Activated CD4-positive, alpha-beta T cell treated with anti-CD3 and anti-CD28 coated beads, Interleukin-2, amount 10 ng/mL, durations not matched to agents 24 days and 14 days (primary cell): ENCODE data around the gene SEPTIN8. TPM values are rescaled to one million over a fixed set of nuclear protein-coding genes. Genes with fewer than 3 reads are reported as not detected.

Experiments used
- DNase-seq: peaks from one replicate; pipeline ENCODE4 v3.0.0; 2022
- H3K27ac Mint-ChIP-seq: one replicate; pipeline ENCODE4 v1.8.0; 2022; ENCODE audit warnings: mild to moderate bottlenecking, mixed read lengths
- H3K27me3 Mint-ChIP-seq: one replicate; pipeline ENCODE4 v1.8.0; 2022; ENCODE audit warnings: mixed read lengths
- H3K36me3 Mint-ChIP-seq: one replicate; pipeline ENCODE4 v1.8.0; 2022; ENCODE audit warnings: low read depth, mild to moderate bottlenecking, mixed read lengths
- H3K4me1 Mint-ChIP-seq: one replicate; pipeline ENCODE4 v1.8.0; 2021; ENCODE audit warnings: mixed read lengths
- H3K4me3 Mint-ChIP-seq: one replicate; pipeline ENCODE4 v1.8.0; 2022; ENCODE audit warnings: mild to moderate bottlenecking, moderate library complexity, mixed read lengths
- H3K9me3 Mint-ChIP-seq: one replicate; pipeline ENCODE4 v1.8.0; 2021; ENCODE audit warnings: mixed read lengths
- intact Hi-C: fragments of 100-400 bp; cut with micrococcal nuclease; formaldehyde crosslinking; loops from one replicate; pipeline ENCODE4 v1.15.1; 2023
- total RNA-seq: library from RNA; stranded (reverse); gene quantifications from 2 replicates; pipeline ENCODE4 v1.2.3, GENCODE V29; 2022

The SEPTIN8 gene
- total RNA-seq, 1 donor from 2014 or later, result 45.4 TPM

- Mint-ChIP-seq H3K27me3 (peaks cover 10% of the 10 kb centered on the region), H3K27ac (no peak overlapping the region), H3K4me1 (peaks cover 56% of the 10 kb centered on the region), H3K9me3 (no peaks in the 10 kb centered on the region), H3K4me3 (peak overlapping the region; percentile 31), H3K36me3 (peaks cover 35% of the 10 kb centered on the region)
- intact Hi-C loops, result no loop called here
- DNase-seq, result no peak
Observed at GRCh38 chr5:132749506-132749905, 27.5 kb downstream of the SEPTIN8 start.

- Mint-ChIP-seq H3K4me3 (peak overlapping the region; percentile 67), H3K36me3 (peaks cover 33% of the 10 kb centered on the region), H3K4me1 (peaks cover 49% of the 10 kb centered on the region), H3K9me3 (no peaks in the 10 kb centered on the region), H3K27me3 (peaks cover 10% of the 10 kb centered on the region), H3K27ac (peak overlapping the region; percentile 80)
- no peak for DNase-seq
- intact Hi-C loops, result no loop called here
Observed at GRCh38 chr5:132748522-132749000, 28.5 kb downstream of the SEPTIN8 start.

GRCh38 chr5:132747616-132748440 is 29.2 kb downstream of the SEPTIN8 start:
- Mint-ChIP-seq H3K4me1 (peaks cover 42% of the 10 kb centered on the region), H3K4me3 (peak overlapping the region; percentile 67), H3K36me3 (peaks cover 26% of the 10 kb centered on the region), H3K27me3 (peaks cover 13% of the 10 kb centered on the region), H3K9me3 (no peaks in the 10 kb centered on the region), H3K27ac (peak overlapping the region; percentile 80)
- peak; percentile 87 for DNase-seq
- intact Hi-C loops, result loop anchor here (1.0 kb wide), 1 partner anchor 11 kb away; the partner anchor contains the start of gene KIF3A

- Mint-ChIP-seq H3K27ac (peak within 1 kb of the TSS; percentile 80), H3K4me1 (peaks cover 34% of the 10 kb centered on the region), H3K27me3 (peaks cover 15% of the 10 kb centered on the region), H3K9me3 (no peaks in the 10 kb centered on the region), H3K36me3 (peaks cover 19% of the 10 kb centered on the region), H3K4me3 (peak within 1 kb of the TSS; percentile 82)
- intact Hi-C loops, result loop anchor here (1.0 kb wide), 1 partner anchor 10 kb away; the partner anchor contains the start of gene KIF3A
- DNase-seq, result peak; percentile 90
Observed at GRCh38 chr5:132746954-132747615, 30.0 kb downstream of the SEPTIN8 start, which contains the start of gene CCNI2. Gene CCNI2, plus strand, starts transcription at chr5:132747426. Its CDS starts 70 bp downstream, at chr5:132747496.

GRCh38 chr5:132746592-132746953 is 30.5 kb downstream of the SEPTIN8 start:
- H3K36me3 Mint-ChIP-seq, result peaks cover 14% of the 10 kb centered on the region
- H3K27me3 Mint-ChIP-seq, result peaks cover 19% of the 10 kb centered on the region
- peak overlapping the region; percentile 82 for H3K4me3 Mint-ChIP-seq
- peaks cover 30% of the 10 kb centered on the region for H3K4me1 Mint-ChIP-seq
- no peak for DNase-seq
- intact Hi-C loops, result no loop called here
- H3K27ac Mint-ChIP-seq, result peak overlapping the region; percentile 79
- H3K9me3 Mint-ChIP-seq, result no peaks in the 10 kb centered on the region

GRCh38 chr5:132744659-132745058 is 32.4 kb downstream of the SEPTIN8 start:
- no peaks in the 10 kb centered on the region for H3K9me3 Mint-ChIP-seq
- no peak overlapping the region for H3K27ac Mint-ChIP-seq
- DNase-seq, result no peak
- intact Hi-C loops, result no loop called here
- no peaks in the 10 kb centered on the region for H3K36me3 Mint-ChIP-seq
- peaks cover 21% of the 10 kb centered on the region for H3K27me3 Mint-ChIP-seq
- peaks cover 13% of the 10 kb centered on the region for H3K4me1 Mint-ChIP-seq
- no peak overlapping the region for H3K4me3 Mint-ChIP-seq

- Mint-ChIP-seq H3K9me3 (no peaks in the 10 kb centered on the region), H3K4me3 (no peak overlapping the region), H3K27ac (no peak overlapping the region), H3K36me3 (no peaks in the 10 kb centered on the region), H3K4me1 (peaks cover 15% of the 10 kb centered on the region), H3K27me3 (peaks cover 28% of the 10 kb centered on the region)
- intact Hi-C loops, result no loop called here
- no peak for DNase-seq
Observed at GRCh38 chr5:132742626-132743025, 34.4 kb downstream of the SEPTIN8 start.

GRCh38 chr5:132742158-132742557 is 34.9 kb downstream of the SEPTIN8 start:
- peaks cover 2% of the 10 kb centered on the region for H3K36me3 Mint-ChIP-seq
- H3K4me3 Mint-ChIP-seq, result no peak overlapping the region
- peaks cover 31% of the 10 kb centered on the region for H3K27me3 Mint-ChIP-seq
- H3K9me3 Mint-ChIP-seq, result no peaks in the 10 kb centered on the region
- no peak for DNase-seq
- intact Hi-C loops, result no loop called here
- peaks cover 18% of the 10 kb centered on the region for H3K4me1 Mint-ChIP-seq
- no peak overlapping the region for H3K27ac Mint-ChIP-seq

- no peak overlapping the region for H3K27ac Mint-ChIP-seq
- H3K27me3 Mint-ChIP-seq, result peaks cover 21% of the 10 kb centered on the region
- peaks cover 5% of the 10 kb centered on the region for H3K36me3 Mint-ChIP-seq
- H3K9me3 Mint-ChIP-seq, result no peaks in the 10 kb centered on the region
- peaks cover 32% of the 10 kb centered on the region for H3K4me1 Mint-ChIP-seq
- intact Hi-C loops, result loop anchor here (5.0 to 10.0 kb wide), 5 partner anchors 77 to 352 kb away; partner anchors contain the start of genes GDF9 and UQCRQ
- DNase-seq, result no peak
- H3K4me3 Mint-ChIP-seq, result no peak overlapping the region
Observed at GRCh38 chr5:132739232-132739631, 37.8 kb downstream of the SEPTIN8 start.

GRCh38 chr5:132737982-132738681 is 38.9 kb downstream of the SEPTIN8 start:
- peaks cover 16% of the 10 kb centered on the region for H3K36me3 Mint-ChIP-seq
- peak overlapping the region; percentile 92 for H3K27ac Mint-ChIP-seq
- H3K4me3 Mint-ChIP-seq, result peak overlapping the region; percentile 91
- intact Hi-C loops, result loop anchor here (1.0 to 10.0 kb wide), 11 partner anchors 9 to 351 kb away; partner anchors contain the start of genes CCNI2, GDF9, SEPTIN8 and UQCRQ
- peaks cover 40% of the 10 kb centered on the region for H3K4me1 Mint-ChIP-seq
- peak; percentile 55 for DNase-seq
- H3K27me3 Mint-ChIP-seq, result peaks cover 20% of the 10 kb centered on the region
- H3K9me3 Mint-ChIP-seq, result no peaks in the 10 kb centered on the region

GRCh38 chr5:132736853-132737833 is 39.9 kb downstream of the SEPTIN8 start, which contains the start of gene KIF3A:
Gene KIF3A, minus strand, starts transcription at chr5:132737546. Its CDS starts 127 bp downstream, at chr5:132737419.
- Mint-ChIP-seq H3K27ac (peak within 1 kb of the TSS; percentile 92), H3K27me3 (peaks cover 17% of the 10 kb centered on the region), H3K4me3 (peak within 1 kb of the TSS; percentile 91), H3K9me3 (no peaks in the 10 kb centered on the region), H3K36me3 (peaks cover 20% of the 10 kb centered on the region), H3K4me1 (peaks cover 40% of the 10 kb centered on the region)
- intact Hi-C loops, result loop anchor here (1.0 to 10.0 kb wide), 11 partner anchors 10 to 350 kb away; partner anchors contain the start of genes CCNI2, GDF9, SEPTIN8 and UQCRQ
- DNase-seq, result peak; percentile 100

- Mint-ChIP-seq H3K36me3 (peaks cover 27% of the 10 kb centered on the region), H3K27me3 (peaks cover 10% of the 10 kb centered on the region), H3K27ac (no peak overlapping the region), H3K4me3 (peak overlapping the region; percentile 52), H3K4me1 (peaks cover 41% of the 10 kb centered on the region), H3K9me3 (no peaks in the 10 kb centered on the region)
- no peak for DNase-seq
- intact Hi-C loops, result loop anchor here (5.0 to 10.0 kb wide), 5 partner anchors 72 to 347 kb away; partner anchors contain the start of genes GDF9 and UQCRQ
Observed at GRCh38 chr5:132734687-132735086, 42.4 kb downstream of the SEPTIN8 start.
